Mesendoderm (in vitro differentiated cells): Measurements from ENCODE around the gene PPP1R26.

ENCODE experiments used
- DNase-seq: peaks from one replicate; pipeline ENCODE4 v3.0.0; 2013
- H2AK5ac ChIP-seq: 2 replicates; pipeline ENCODE4 v1.6.1; 2013; ENCODE audit warnings: low read length, inconsistent platforms
- H2BK120ac ChIP-seq: 2 replicates; pipeline ENCODE4 v1.6.1; 2013; ENCODE audit warnings: low read depth, mild to moderate bottlenecking, low read length, moderate library complexity, mixed read lengths
- H2BK15ac ChIP-seq: replicated peaks from 2 replicates; pipeline ENCODE4 v1.6.1; 2013; ENCODE audit warnings: low read depth, mild to moderate bottlenecking, moderate library complexity
- H2BK5ac ChIP-seq: 2 replicates; pipeline ENCODE4 v1.6.1; 2013; ENCODE audit warnings: low read length, inconsistent platforms
- H3K18ac ChIP-seq: 2 replicates; pipeline ENCODE4 v1.6.1; 2013; ENCODE audit warnings: mild to moderate bottlenecking, low read length, mixed read lengths
- H3K23ac ChIP-seq: one replicate; pipeline ENCODE4 v1.6.1; 2013; ENCODE audit warnings: low read length
- H3K27ac ChIP-seq: 2 replicates; pipeline ENCODE4 v1.5.1; 2013; ENCODE audit warnings: low read depth, mild to moderate bottlenecking, inconsistent platforms, low read length, moderate library complexity
- H3K27me3 ChIP-seq: 2 replicates; pipeline ENCODE4 v1.6.1; 2013; ENCODE audit warnings: low read length, control low read depth, mild to moderate bottlenecking, inconsistent platforms; ENCODE audit not compliant: insufficient read depth, poor library complexity
- H3K36me3 ChIP-seq: 2 replicates; pipeline ENCODE4 v1.6.1; 2013; ENCODE audit warnings: low read length, inconsistent platforms; ENCODE audit not compliant: control insufficient read depth, insufficient read depth
- H3K4ac ChIP-seq: one replicate; pipeline ENCODE4 v1.6.1; 2013; ENCODE audit warnings: low read depth, mild to moderate bottlenecking, low read length, moderate library complexity
- H3K4me1 ChIP-seq: 2 replicates; pipeline ENCODE4 v1.6.1; 2013; ENCODE audit warnings: low read depth, low read length, inconsistent platforms; ENCODE audit not compliant: control insufficient read depth
- H3K4me2 ChIP-seq: 2 replicates; pipeline ENCODE4 v1.6.1; 2013; ENCODE audit warnings: low read length
- H3K4me3 ChIP-seq: 2 replicates; pipeline ENCODE4 v1.5.1; 2013; ENCODE audit warnings: mild to moderate bottlenecking, low read length
- H3K56ac ChIP-seq: one replicate; pipeline ENCODE4 v1.6.1; 2013; ENCODE audit warnings: low read length
- H3K79me1 ChIP-seq: 2 replicates; pipeline ENCODE4 v1.6.1; 2013; ENCODE audit warnings: low read length, inconsistent platforms
- H3K79me2 ChIP-seq: 2 replicates; pipeline ENCODE4 v1.6.1; 2013; ENCODE audit warnings: mild to moderate bottlenecking, low read length; ENCODE audit not compliant: control insufficient read depth, insufficient read depth
- H3K9ac ChIP-seq: 2 replicates; pipeline ENCODE4 v1.6.1; 2013; ENCODE audit warnings: low read length, inconsistent platforms
- H4K5ac ChIP-seq: one replicate; pipeline ENCODE4 v1.6.1; 2013; ENCODE audit warnings: low read length
- H4K8ac ChIP-seq: one replicate; pipeline ENCODE4 v1.6.1; 2013; ENCODE audit warnings: low read depth, mild to moderate bottlenecking, control low read depth, low read length, moderate library complexity
- WGBS: extraction: QIAGEN DNeasy Blood & Tissue Kit; methylation state at CpG from one replicate; pipeline ENCODE4 v1.1.7; 2013; ENCODE audit warnings: low lambda C conversion rate, missing lambda C conversion rate; ENCODE audit not compliant: insufficient coverage; ENCODE audit errors: extremely low coverage; 5-methylcytosine and 5-hydroxymethylcytosine counted together

The PPP1R26 gene

GRCh38 chr9:135522931-135523330 is 43.3 kb downstream of the PPP1R26 start:
- Histone ChIP-seq H3K18ac (no peak overlapping the region), H3K56ac (no peak overlapping the region), H3K79me2 (no peaks in the 10 kb centered on the region), H2BK5ac (no peak overlapping the region), H3K27me3 (no peaks in the 10 kb centered on the region), H3K36me3 (no peaks in the 10 kb centered on the region), H3K27ac (no peak overlapping the region), H3K4me3 (no peak overlapping the region), H4K5ac (no peak overlapping the region), H2BK15ac (no peak overlapping the region), H3K4me1 (no peaks in the 10 kb centered on the region), H2BK120ac (no peak overlapping the region), H3K23ac (no peak overlapping the region), H3K9ac (no peak overlapping the region), H3K4me2 (no peak overlapping the region), H2AK5ac (no peak overlapping the region), H3K79me1 (no peaks in the 10 kb centered on the region), H3K4ac (no peak overlapping the region), H4K8ac (no peak overlapping the region)
- DNase-seq = no peak
- WGBS = no CpG with 5 or more reads among the region's 17 CpGs

DNA sequence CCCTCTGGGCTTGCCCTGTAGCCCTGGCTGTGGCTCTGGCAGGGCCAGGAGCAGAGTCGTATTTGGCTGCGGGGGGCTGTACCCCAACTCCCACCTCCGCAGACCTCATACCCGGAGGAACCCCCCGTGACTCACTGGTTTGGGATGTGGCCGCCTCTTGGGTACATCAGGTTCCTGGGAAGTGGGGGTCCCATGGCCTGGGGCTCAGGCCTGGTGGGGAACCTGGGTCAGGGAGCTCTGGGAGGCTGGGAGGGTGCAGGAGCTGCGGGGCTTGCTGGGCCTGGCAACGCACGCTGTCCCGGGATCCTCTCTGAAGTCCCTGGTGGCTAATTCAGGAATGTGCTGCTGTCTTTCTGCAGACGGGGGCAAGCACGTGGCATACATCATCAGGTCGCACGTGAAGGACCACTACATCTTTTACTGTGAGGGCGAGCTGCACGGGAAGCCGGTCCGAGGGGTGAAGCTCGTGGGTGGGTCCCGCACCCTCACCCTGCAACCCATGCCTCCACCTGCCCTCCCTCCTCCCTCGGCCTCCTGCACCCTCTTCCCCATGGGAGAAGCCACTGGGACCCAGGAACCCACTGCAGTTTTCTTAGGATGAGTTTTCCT is 44.0 kb downstream of the PPP1R26 start:
- H3K4me2 ChIP-seq = no peak overlapping the region
- DNase-seq = no peak

DNA sequence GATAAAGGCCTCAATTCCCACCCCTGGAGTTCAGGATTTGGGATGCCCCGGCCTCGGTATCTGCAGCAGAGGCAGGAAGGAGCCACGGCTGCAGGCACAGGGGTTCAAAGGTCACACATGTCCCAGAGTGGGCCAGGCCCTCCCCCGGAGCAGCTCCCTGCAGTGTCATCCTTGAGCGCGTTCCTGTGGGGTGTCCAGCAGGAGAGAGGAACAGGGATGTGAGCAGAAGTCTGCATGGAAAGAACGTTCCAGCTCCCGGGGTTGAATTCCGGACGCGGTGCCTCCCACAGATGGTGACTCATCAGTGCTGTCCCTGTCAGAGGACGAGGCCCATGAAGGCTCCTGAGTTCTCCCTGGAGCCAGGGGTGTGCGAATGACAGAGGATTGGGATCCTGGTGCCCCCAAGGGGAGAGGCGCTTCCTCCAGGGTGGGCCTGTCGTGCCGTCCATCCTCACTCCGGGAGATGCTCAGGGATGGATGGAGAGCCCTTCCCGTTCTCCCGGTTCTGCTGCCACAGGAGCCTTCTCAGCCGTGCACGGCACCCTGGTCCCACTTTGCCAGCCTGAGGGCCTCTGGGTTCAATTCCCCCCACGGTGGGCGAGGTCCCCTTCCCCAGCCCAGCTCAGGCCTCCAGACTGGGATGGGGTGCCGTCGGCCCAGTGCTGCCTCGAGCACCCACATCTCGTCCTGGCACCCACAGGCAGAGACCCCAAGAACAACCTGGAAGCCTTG is 44.7 kb downstream of the PPP1R26 start:
- Histone ChIP-seq H3K4ac (no peak overlapping the region), H3K9ac (no peak overlapping the region), H3K27ac (no peak overlapping the region), H2AK5ac (no peak overlapping the region), H3K27me3 (no peaks in the 10 kb centered on the region), H4K5ac (no peak overlapping the region), H2BK15ac (no peak overlapping the region), H2BK5ac (no peak overlapping the region), H3K36me3 (no peaks in the 10 kb centered on the region), H3K4me3 (no peak overlapping the region), H4K8ac (no peak overlapping the region), H3K4me2 (no peak overlapping the region), H2BK120ac (no peak overlapping the region), H3K79me2 (no peaks in the 10 kb centered on the region), H3K23ac (no peak overlapping the region), H3K79me1 (no peaks in the 10 kb centered on the region), H3K18ac (no peak overlapping the region), H3K56ac (no peak overlapping the region), H3K4me1 (no peaks in the 10 kb centered on the region)
- DNase-seq = no peak
- no CpG with 5 or more reads among the region's 27 CpGs for WGBS

More for the DNA sequence above, 44.0 kb downstream of the PPP1R26 start:
- Histone ChIP-seq H3K79me1 (no peaks in the 10 kb centered on the region), H3K27ac (no peak overlapping the region), H3K27me3 (no peaks in the 10 kb centered on the region), H3K4ac (no peak overlapping the region), H4K5ac (no peak overlapping the region), H3K56ac (no peak overlapping the region), H3K79me2 (no peaks in the 10 kb centered on the region), H2BK15ac (no peak overlapping the region), H3K18ac (no peak overlapping the region), H2BK120ac (no peak overlapping the region), H3K9ac (no peak overlapping the region), H2AK5ac (no peak overlapping the region), H3K4me3 (no peak overlapping the region), H4K8ac (no peak overlapping the region), H3K4me1 (no peaks in the 10 kb centered on the region), H3K36me3 (no peaks in the 10 kb centered on the region), H2BK5ac (no peak overlapping the region), H3K23ac (no peak overlapping the region)
- whole genome bisulfite sequencing = no CpG with 5 or more reads among the region's 21 CpGs

DNA sequence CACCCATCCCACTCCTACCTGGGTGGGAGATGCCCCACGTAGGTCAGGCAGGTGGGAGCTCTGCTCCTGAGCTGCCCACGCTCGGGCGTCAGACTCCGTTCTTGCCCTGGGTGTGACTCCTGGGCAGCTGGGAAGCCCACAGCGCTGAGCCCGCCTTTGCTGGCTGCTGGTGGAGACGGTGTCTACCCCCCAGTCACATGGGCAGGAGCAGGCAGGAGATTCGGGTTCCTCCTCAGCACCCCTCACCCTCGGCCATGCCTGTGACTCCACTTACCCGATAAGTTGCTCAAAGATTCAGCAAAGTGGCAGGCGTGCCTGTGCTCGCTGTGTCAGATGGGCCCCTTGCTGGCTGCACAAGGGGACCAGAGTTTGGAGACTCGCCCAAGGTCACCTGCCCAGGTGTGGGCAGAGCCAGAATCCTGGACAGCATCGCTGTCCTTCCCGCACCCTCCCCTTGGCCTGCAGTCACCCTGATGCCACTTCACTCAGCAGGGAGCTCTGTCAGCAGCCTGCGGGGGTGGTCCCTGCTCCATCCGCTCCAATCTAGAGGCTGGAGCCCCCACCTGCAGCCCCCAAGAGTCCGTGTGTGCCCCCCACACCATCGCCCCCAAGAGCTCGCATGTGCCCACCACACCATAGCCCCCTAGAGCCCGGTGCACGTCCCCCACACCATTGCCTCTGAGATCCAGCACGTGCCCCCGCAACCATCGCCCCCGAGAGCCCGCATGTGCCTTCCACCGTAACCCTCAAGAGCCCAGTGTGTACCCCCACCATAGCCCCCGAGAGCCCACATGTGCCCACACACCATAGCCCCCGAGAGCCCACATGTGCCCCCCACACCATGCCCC is 45.9 kb downstream of the PPP1R26 start:
- WGBS = no CpG with 5 or more reads among the region's 31 CpGs

GRCh38 chr9:135526089-135526729 is 46.6 kb downstream of the PPP1R26 start:
- Histone ChIP-seq H3K4me2 (no peak overlapping the region), H3K27me3 (no peaks in the 10 kb centered on the region), H2AK5ac (no peak overlapping the region), H4K5ac (no peak overlapping the region), H3K4ac (no peak overlapping the region), H3K4me1 (no peaks in the 10 kb centered on the region), H3K79me2 (no peaks in the 10 kb centered on the region), H3K9ac (no peak overlapping the region), H3K4me3 (no peak overlapping the region), H2BK120ac (no peak overlapping the region), H3K27ac (no peak overlapping the region), H2BK15ac (no peak overlapping the region), H3K36me3 (no peaks in the 10 kb centered on the region), H3K18ac (no peak overlapping the region), H3K79me1 (no peaks in the 10 kb centered on the region), H2BK5ac (no peak overlapping the region), H4K8ac (no peak overlapping the region), H3K56ac (no peak overlapping the region), H3K23ac (no peak overlapping the region)
- no peak for DNase-seq
- no CpG with 5 or more reads among the region's 11 CpGs for whole genome bisulfite sequencing

More for the DNA sequence above, 45.9 kb downstream of the PPP1R26 start:
- no peaks in the 10 kb centered on the region for H3K36me3 ChIP-seq
- H2BK5ac ChIP-seq = no peak overlapping the region
- H4K8ac ChIP-seq = no peak overlapping the region
- no peak overlapping the region for H3K56ac ChIP-seq
- DNase-seq = no peak
- no peak overlapping the region for H3K27ac ChIP-seq
- no peak overlapping the region for H3K4me3 ChIP-seq
- no peaks in the 10 kb centered on the region for H3K4me1 ChIP-seq
- H3K4me2 ChIP-seq = no peak overlapping the region
- no peak overlapping the region for H3K9ac ChIP-seq
- H3K79me2 ChIP-seq = no peaks in the 10 kb centered on the region
- H3K18ac ChIP-seq = no peak overlapping the region
- H4K5ac ChIP-seq = no peak overlapping the region
- no peak overlapping the region for H3K4ac ChIP-seq
- H2BK120ac ChIP-seq = no peak overlapping the region
- H2AK5ac ChIP-seq = no peak overlapping the region
- H3K23ac ChIP-seq = no peak overlapping the region
- no peak overlapping the region for H2BK15ac ChIP-seq
- no peaks in the 10 kb centered on the region for H3K27me3 ChIP-seq
- H3K79me1 ChIP-seq = no peaks in the 10 kb centered on the region
